ENCODE data around the gene CRYBB2. TPM values are rescaled to one million over a fixed set of nuclear protein-coding genes. Genes with fewer than 3 reads are reported as not detected.
"Not testable (repeated sequence)": the region's sequence is repeated elsewhere in the genome, so short reads cannot be mapped to it uniquely, and the experiment has no call there.

CRYBB2 gene
- polyA plus RNA-seq, 1 experiment = 0.92 TPM

GRCh38 chr22:25280118-25280517, 60.7 kb downstream of the CRYBB2 start:
- H3K4me3 ChIP-seq (ENCODE audit: low read depth, low read length); POLR2A ChIA-PET; CTCF ChIA-PET; DNase-seq (ENCODE audit: low read depth); H3K36me3 ChIP-seq (ENCODE audit: control insufficient read depth, insufficient read depth, low read length): not testable (repeated sequence)
- H3K27me3 ChIP-seq (ENCODE audit: control insufficient read depth, insufficient read depth, low read length) = peaks cover 13% of the 10 kb centered on the region

Small RNA genes lying within 50 kb of the gene (small RNA-seq; reads per million reads assigned to genes)
- gene Z99916.2 (ENCODE audit: insufficient read length, low read depth, low replicate concordance) = not detected

Other genes starting within 250 kb of the CRYBB2 start
- not detected in 2 replicates for gene CRYBB3, start 19.8 kb upstream of the CRYBB2 start, polyA plus RNA-seq (2011; rRNA removed)

All from BJ (cell line).